Stimulated activated CD4-positive, alpha-beta T cell treated with anti-CD3 and anti-CD28 coated beads, Interleukin-15, amount 100 ng/mL, for 1 hour (primary cell): ENCODE data around the gene RPS3A.
A peak's percentile ranks its signal among the peaks of the same experiment; 100 is the strongest.
"Not testable (repeated sequence)": the region's sequence is repeated elsewhere in the genome, so short reads cannot be mapped to it uniquely, and the experiment has no call there.

Source experiments
- DNase-seq, 2 donors: peaks; one replicate each; pipeline ENCODE4 v3.0.0-alpha.2; 2020; ENCODE audit warnings: low read depth in 1 of 2, low spot score in 1 of 2

The RPS3A gene

DNA sequence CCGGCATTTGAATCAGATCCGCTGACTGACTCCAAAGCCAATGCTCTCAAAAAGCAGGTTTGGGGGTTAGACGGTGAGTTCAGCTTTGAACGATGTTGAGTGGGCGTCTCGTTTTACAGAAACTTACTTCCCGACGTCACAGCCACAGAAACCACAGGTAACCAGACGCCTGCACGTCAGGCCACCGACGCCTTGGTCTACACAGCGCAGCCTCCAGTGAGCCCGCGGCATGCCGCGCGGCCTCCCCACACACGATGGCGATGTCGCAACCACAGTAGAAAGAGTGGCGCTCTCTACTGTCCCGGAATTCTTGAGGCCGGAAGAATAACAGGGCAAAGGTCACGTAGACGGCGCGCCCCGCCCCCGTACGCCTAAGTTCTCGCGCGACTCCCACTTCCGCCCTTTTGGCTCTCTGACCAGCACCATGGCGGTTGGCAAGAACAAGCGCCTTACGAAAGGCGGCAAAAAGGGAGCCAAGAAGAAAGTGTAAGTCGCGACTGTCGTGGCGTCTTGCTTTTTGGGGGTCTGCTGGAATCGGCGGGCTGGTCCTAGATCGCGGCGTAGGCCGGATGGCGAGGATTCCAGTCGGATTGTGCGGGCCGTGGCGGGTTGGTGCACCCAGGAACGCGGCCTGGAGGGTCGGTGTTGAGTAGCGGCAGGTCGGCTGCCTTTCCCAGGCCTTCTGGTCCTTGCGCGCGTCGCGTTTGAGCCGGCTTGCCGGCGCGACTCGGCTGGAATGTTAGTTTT, at the start of gene RPS3A:
TSS of gene RPS3A (plus strand) at position 400 of the 747 bp plus-strand sequence. CDS start at position 425, 25 bp downstream.
- DNase-seq: peak; percentile 97 to 98

DNA sequence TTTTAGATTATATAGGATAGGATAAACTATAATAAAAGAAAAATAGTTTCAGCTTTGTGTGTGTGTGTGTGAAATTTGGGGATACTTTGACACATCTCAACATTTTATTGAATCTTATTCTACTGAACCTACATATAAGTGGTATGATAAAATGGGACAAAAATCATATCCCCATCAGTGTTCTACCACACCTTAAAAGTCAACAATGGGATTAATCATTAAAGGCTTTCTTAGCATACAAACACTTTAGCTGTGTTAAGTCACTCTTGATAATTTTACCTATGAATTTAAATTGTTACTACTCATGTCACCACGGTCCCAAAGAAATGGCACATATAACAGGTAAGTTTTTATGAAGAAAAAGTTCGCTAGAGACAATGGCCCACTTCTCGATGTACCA, 46.6 kb upstream of the RPS3A start:
- DNase-seq: no peak

DNA sequence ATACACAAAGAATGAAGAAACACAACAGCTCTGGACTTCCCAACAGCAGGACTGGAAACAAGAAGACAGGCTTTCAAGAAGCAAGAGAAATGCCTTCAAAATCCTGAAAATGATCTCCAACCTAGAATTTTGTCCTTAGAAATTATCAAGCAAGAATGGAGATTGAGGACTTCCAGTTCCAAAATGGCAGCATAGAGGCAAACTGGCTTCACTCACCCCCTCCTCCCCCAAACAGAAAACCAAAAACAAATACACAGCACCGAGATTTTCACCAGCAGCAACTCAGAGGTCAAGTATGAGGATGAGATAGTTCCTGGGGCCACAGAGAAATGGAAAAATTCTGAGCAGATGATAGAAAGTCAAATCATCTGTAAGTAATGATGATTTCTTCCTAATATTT, 43.9 kb upstream of the RPS3A start:
- no peak for DNase-seq

DNA sequence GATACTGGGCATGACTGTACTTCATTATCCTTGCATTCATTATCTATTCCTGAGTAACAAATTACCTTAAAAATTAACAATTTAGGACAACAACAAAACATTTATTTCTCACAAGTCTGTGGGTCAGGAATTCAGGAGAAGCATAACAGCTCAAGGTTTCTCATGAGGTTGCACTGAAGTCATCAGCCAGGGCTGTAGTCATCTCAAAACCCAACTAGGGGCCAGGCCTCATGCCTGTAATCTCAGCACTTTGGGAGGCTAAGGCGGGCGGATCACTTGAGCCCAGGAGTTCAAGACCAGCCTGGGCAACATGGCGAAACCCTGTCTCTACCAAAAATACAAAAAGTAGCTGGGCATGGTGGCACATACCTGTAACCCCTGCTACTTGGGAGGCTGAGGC, 36.3 kb upstream of the RPS3A start:
- DNase-seq: not testable (repeated sequence)

DNA sequence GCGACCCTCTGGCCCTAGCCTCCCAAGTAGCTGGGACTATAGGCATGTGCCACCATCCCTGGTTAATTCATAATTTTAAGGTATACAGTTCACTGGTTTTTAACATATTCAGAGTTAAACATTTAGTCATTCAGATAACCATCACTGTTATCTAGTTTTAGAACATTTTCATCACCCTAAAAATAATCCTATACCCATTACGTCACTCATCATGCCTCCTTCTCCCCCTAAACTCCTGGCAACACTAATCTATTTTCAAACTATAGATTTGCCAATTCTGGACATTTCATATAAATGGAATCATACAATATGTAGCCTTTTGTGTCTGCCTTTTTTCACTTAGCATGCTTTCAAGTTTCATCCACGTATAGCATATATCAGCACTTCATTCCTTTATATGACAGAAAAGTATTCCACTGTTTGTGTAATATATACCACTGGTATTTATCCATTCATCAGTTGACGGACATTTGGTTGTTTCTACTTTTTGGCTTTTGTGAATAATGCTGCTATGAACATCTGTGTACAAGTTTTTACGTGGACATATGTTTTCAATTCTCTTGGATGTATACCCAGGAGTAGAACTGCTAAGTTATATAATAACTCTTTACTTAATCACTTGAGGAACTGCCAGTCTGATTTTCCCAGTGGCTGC, 32.0 kb upstream of the RPS3A start:
- no peak for DNase-seq

DNA sequence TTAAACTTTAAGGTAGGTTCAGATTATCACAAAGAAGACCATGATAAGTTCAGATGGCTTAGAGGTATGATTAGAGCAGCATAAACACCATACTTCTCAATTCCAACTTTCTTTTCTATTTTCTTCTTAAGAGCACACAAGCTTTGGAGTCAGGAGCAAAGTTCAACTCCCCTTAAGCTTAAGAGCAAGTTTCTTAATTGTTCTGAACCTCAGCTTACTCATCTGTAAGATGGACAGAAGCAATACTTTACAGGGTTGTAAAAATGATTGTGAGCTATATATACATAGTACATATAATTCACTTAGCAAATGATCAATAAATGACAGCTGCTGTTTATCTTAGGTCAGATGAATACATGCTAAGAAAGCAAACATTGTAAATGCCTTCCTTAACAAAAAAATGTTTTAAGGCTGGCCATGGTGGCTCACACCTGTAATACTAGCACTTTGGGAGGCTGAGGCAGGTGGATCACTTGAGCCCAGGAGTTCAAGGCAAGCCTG, 25.0 kb upstream of the RPS3A start:
- no peak for DNase-seq

DNA sequence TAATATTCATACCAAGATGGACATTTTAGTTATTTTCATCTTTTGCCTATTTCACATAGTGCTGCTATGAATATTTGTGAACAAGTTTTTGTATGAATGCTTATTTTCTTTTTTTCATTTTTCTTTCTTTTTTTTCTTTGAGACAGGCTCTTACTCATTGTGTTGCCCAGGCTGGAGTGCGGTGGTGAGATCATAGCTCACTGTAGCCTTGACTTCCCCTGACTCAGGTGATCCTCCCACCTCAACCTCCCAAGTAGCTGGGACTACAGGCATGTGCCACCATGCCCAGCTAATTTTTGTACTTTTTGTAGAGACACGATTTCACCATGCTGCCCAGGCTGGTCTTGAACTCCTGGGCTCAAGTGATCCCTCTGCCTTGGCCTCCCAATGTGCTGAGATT, 21.4 kb upstream of the RPS3A start:
- DNase-seq: not testable (repeated sequence)

DNA sequence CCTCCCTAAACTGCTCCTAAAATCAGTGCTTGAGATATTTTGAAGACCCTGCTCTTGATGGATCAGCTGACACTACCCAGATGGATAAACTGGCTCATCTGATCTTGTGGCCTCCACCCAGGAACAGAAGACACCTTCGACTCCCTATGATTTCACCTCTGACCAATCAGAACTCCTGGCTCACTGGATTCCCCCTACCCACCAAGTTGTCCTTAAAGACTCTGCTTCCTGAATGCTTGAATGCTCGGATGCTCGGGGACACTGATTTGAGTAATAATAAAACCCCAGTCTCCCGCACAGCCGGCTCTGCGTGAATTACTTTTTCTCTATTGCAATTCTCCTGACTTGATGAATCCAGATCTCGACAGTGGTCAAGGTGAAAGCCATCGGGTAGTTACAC, 12.0 kb upstream of the RPS3A start:
- no peak for DNase-seq

DNA sequence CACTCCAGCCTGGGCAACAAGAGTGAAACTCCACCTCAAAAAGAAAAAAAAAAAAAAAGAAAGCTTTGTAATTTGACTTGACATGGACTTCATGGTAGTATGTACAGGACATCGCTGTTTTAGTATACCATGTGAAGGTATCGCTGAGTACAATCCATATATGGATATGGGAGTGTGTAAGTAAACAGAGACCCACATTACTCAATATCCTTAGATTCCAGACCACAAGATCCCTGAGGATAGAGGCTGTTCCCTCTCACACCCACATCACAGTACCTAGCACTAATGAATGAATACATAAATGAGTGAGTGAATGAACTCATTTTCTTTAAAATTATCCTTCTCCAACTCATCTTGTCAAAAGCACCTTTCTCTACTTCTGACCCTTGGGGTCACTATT, 8.4 kb upstream of the RPS3A start:
- DNase-seq: no peak

DNA sequence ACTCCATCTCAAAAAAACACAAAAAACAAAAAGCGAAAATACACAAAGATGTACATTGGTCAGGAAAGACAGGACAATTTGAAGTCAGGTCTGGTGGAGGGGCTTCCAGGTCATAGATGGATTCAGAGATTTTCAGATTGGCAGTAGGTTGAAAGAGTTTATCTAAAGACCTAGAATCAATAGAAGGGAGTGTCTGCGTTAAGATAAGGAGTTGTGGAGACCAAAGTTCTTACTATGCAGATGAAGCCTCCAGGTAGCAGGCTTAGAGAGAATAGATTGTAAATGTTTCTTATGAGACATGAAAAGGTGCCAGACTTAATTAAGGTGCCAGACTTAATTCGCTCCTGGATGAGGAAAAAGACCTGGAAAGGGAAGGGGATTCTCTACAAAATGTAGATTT, 6.9 kb upstream of the RPS3A start:
- DNase-seq: no peak

DNA sequence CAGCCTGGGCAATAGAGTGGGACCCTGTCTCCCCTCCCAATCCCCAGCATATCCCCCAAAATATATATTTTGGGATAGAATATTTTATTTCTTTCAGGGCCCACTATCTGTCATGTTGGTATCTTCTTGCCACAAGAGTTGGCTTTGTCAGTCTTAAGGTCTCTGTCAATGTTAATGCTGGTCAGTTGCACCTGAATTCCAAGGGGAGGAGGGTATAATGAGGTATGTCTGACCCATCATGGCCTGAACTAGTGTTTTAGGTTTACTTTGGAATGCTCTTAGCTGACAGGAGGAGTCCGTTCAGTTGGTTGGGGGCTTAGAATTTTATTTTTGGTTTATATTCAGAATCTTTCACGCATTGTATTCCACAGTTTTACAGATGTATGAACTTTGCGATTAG, 6.2 kb upstream of the RPS3A start:
- no peak for DNase-seq

DNA sequence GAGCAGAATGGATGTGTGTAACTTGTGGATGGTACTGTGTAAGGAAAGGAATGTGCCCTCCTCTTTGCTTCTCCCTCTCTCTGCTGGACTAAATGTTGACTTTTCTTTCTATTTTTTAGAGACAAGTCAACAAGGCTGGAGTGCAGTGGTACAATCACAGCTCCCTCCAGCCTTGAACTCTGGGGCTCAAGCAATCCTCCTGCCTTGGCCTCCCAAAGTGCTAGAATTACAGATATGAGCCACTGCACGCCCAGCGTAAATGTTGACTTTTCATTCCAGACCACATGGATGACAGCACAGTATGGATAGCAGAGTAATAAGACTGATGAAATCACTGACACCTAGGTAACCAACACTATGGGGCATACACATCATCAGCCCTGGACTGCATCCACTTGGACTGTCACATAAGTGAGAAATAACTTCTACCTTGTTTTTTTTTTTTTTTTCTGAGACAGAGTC, 5.1 kb upstream of the RPS3A start:
- DNase-seq: no peak

DNA sequence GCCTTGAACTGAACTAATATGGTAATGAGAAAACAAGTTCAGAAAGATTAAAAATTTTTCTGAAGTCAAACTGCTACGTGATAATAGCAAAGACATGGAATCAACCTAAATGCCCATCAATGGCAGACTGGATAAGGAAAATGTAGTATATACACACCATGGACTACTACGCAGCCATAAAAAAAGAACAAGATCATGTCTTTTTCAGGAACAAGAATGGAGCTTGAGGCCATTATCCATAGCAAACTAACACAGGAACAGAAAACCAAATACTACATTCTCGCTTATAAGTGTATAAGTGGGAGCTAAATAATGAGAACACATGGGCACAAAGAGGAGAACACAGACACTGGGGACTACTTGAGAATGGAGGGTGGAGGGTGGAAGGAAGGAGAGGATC, 4.3 kb upstream of the RPS3A start:
- DNase-seq: no peak

DNA sequence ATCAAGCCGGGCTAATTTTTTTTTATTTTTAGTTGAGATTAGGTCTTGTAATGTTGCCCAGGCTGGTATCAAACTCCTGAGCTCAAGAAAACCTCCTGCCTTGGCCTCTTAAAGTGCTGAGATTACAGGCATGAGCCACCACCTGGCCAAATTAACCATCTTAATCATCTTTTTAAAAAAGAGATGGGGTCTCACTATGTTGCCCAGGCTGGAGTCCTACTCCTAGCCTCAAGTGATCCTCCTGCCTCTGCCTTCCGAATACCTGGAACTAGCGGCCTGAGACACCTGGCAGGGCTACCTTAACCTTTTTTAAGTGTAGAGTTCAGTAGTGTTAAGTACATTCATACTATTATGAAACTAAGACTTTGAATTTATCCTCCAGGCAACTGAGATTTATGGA, 1.7 kb upstream of the RPS3A start:
- DNase-seq: no peak

DNA sequence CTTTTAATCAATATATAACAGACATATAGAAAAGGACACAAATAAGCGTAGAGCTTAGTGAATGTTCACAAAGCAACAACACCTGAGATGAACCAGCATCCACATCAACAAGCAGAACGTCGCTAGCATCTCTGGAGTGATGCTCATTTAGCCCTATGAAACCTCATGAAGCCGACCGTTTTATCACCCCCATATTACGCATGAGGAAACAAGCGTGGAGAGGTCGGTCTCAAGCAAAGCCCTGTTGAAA, 524 bp upstream of the RPS3A start:
- DNase-seq: no peak

DNA sequence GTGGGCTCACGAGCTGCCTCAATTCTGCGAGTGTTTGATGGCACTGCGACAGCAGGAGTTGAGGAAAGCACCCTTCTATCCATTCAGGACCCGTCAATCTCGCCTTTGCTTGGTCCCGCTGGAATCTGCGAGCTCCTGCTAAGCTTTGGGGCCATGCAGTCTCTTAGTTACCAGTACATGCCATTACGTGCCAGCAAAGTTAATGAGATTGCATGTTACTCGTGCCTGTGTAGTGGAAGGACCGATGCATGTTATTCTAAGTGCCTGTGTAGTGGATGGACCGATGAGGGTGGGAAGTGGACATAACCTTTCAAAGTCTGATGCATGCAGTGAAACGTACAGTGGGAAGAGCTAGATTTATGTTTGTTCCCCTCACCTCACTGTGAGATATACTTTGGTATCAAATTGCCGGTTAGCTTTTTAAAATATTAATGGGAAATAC, 569 bp downstream of the RPS3A start:
- no peak for DNase-seq

DNA sequence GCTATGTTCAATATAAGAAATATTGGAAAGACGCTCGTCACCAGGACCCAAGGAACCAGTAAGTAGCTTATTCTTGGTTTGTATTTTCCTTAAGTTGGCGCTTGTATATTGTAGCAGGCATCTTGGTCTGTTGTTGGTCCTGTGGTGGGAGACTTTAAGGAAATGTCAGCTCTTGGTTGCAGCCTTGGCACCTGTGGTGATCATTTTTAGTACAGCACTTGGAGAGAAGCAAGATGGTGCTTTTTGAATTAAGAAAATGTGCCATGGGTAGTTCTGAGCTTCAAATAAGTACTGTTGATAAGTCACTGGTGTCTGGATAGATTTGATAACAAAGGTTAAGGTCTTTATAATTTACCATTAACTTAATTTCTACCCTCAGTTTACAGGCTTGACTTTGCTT, 1.1 kb downstream of the RPS3A start:
- no peak for DNase-seq

DNA sequence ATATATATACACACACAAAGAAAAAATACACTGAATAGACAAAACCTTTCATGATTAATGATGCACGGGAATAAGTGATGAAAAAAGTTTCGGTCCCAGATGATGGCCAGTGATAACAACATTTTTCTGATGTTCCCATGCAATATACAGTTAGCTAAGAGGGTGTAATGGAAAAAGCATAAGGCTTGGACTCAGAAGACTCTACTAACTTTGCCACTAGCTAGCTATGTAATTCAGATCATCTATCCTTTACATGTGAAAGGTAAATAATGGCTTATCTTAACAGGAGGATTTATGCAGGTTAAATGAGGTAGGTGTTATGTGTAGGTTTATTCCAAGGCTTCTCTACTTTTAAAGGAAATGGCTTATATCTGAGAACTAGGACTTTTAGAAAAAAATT, 4.3 kb downstream of the RPS3A start:
- no peak for DNase-seq

DNA sequence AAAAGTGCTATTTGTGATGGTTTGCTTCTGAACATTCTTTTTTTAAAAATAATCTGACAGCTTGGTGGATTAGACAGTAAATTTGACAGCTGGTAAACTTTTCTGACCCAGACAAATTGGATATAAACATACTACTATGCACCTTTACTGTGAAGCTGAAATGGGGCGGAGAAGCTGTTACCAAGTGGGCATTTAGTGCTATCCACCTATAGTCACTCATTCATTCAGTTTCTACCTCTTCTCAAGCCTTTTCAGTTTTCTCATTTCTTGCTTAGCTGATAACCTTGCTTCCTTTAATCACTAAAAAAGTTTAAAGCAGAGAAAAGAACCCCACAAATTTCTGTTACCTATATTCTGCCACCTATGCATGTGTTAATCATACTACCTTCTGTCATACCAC, 5.2 kb downstream of the RPS3A start:
- no peak for DNase-seq

DNA sequence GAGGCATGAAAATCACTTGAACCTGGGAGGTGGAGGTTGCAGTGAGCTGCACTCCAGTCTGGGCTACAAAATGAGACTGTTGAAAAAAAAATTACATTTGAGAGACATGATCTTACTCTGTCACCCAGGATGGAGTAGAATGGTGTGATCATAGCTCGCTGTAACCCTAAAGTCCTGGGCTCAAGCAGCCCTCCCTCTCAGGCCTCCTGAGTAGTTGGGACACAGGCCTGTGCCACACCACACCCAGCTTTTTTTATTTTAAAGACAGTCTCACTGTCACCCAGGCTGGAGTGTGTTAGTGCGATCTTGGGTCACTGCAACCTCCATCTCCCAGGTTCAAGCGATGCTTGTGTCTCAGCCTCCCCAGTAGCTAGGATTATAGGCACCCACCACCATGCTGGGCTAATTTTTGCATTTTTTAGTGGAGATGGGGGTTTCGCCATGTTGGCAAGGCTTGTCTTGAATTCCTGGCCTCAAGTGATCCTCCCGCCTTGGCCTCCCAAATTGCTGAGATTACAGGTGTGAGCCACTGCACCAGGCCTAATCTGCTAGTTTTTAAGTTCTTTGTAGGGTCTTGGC, 6.1 kb downstream of the RPS3A start:
- no peak for DNase-seq

DNA sequence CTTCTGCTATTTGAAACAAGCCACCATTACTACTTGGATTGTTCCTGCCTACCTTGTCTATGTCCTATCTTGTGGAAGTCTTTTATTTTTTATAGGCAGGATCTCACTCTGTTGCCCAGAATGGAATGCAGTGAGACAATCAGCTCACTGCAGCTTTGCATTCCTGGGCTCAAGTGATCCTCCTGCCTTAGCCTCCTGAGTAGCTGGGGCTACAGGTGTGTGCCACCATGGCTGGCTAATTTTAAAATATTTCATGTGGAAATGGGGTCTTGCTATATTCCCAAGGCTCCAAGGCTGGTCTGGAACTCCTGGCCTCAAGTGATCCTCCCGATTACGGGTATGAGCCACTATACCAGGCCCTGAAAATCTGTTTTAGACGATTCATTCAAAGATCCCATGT, 7.6 kb downstream of the RPS3A start:
- no peak for DNase-seq

DNA sequence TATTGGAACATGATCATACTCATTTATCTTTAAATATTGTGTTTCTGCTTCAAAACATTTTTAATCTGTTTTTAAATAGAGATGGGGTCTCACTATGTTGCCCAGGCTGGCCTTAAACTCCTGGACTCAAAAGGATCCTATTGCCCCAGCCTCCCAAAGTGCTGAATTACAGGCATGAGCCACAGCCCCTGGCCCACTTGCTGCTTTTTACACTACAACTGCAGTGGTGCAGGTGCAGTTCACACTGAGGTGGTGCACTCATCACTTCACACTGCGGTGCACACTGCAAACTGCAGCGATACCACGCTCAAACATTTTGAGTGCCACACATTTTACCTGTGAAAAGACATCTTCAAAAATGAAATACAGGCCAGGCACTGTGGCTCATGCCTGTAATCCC, 10.8 kb downstream of the RPS3A start:
- DNase-seq: no peak

DNA sequence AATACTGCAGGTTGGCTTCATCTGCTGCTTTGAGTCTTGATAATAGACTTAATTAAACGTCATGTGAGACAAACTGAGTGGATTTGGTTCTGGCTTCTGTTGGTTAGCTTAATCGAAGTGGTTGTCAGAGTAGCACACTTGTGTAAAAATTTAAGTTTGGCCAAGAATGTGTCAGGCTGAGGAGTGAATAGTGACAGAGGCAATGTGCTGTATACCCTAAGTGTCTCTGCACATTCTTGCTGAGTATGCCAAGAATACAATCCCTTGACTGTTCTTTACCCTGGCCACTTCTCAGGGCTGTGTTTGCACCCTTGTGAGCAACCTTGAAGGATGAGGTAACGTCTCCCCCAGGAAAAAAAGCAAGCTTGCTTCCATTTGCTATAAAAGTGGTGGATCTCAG, 14.9 kb downstream of the RPS3A start:
- no peak for DNase-seq
